HS-27A (cell line): ENCODE results near the gene REC114.
A peak's percentile ranks its signal among the peaks of the same experiment; 100 is the strongest.
"Not testable (repeated sequence)": the region's sequence is repeated elsewhere in the genome, so short reads cannot be mapped to it uniquely, and the experiment has no call there.

Experiments used
- DNase-seq: peaks from one replicate; pipeline ENCODE4 v3.0.0-alpha.2; 2012; ENCODE audit warnings: low read depth, missing footprints

REC114 gene

GRCh38 chr15:73442968-73443367, at the start of gene REC114:
Gene REC114, plus strand, starts transcription at chr15:73443164. Its CDS starts 22 bp downstream, at chr15:73443186.
- no peak for DNase-seq

GRCh38 chr15:73393336-73393735, 49.6 kb upstream of the REC114 start:
- DNase-seq, result no peak

GRCh38 chr15:73394782-73395181, 48.2 kb upstream of the REC114 start:
- DNase-seq, result no peak

- no peak for DNase-seq
These were observed 47.3 kb upstream of the REC114 start for GRCh38 chr15:73395671-73396070.

- no peak for DNase-seq
These were observed 45.5 kb upstream of the REC114 start for GRCh38 chr15:73397461-73397860.

GRCh38 chr15:73398861-73399260, 44.1 kb upstream of the REC114 start:
- DNase-seq, result no peak

- peak; percentile 17 for DNase-seq
These were observed 42.7 kb upstream of the REC114 start for GRCh38 chr15:73400222-73400621.

GRCh38 chr15:73403171-73403570, 39.8 kb upstream of the REC114 start:
- DNase-seq, result no peak

GRCh38 chr15:73414876-73415275, 28.1 kb upstream of the REC114 start:
- DNase-seq, result no peak

- DNase-seq, result no peak
These were observed 18.5 kb upstream of the REC114 start for GRCh38 chr15:73424506-73424905.

- DNase-seq, result no peak
These were observed 17.5 kb upstream of the REC114 start for GRCh38 chr15:73425510-73425909.

- no peak for DNase-seq
These were observed 16.5 kb upstream of the REC114 start for GRCh38 chr15:73426323-73426994.

- DNase-seq, result not testable (repeated sequence)
These were observed 11.6 kb upstream of the REC114 start for GRCh38 chr15:73431329-73431728.

GRCh38 chr15:73433873-73434272, 9.1 kb upstream of the REC114 start:
- DNase-seq, result no peak

- DNase-seq, result no peak
These were observed 6.4 kb upstream of the REC114 start for GRCh38 chr15:73436613-73437012.

- DNase-seq, result no peak
These were observed 5.3 kb upstream of the REC114 start for GRCh38 chr15:73437543-73438109.

GRCh38 chr15:73438651-73439050, 4.3 kb upstream of the REC114 start:
- DNase-seq, result no peak

- no peak for DNase-seq
These were observed 2.4 kb upstream of the REC114 start for GRCh38 chr15:73440571-73440970.

- no peak for DNase-seq
These were observed 543 bp upstream of the REC114 start for GRCh38 chr15:73442421-73442820.

- DNase-seq, result not testable (repeated sequence)
These were observed 4.5 kb downstream of the REC114 start for GRCh38 chr15:73447471-73447870.

GRCh38 chr15:73448158-73448758, 5.3 kb downstream of the REC114 start:
- not testable (repeated sequence) for DNase-seq

GRCh38 chr15:73449980-73450379, 7.0 kb downstream of the REC114 start:
- not testable (repeated sequence) for DNase-seq

- no peak for DNase-seq
These were observed 11.1 kb downstream of the REC114 start for GRCh38 chr15:73454096-73454495.

- DNase-seq, result no peak
These were observed 12.9 kb downstream of the REC114 start for GRCh38 chr15:73455876-73456275.
